Measurements from ENCODE around the gene MYOM1.

The MYOM1 gene

GRCh38 chr18:3147935-3148554 is 71.7 kb downstream of the MYOM1 start:
- DNase-seq = no peak

DNA sequence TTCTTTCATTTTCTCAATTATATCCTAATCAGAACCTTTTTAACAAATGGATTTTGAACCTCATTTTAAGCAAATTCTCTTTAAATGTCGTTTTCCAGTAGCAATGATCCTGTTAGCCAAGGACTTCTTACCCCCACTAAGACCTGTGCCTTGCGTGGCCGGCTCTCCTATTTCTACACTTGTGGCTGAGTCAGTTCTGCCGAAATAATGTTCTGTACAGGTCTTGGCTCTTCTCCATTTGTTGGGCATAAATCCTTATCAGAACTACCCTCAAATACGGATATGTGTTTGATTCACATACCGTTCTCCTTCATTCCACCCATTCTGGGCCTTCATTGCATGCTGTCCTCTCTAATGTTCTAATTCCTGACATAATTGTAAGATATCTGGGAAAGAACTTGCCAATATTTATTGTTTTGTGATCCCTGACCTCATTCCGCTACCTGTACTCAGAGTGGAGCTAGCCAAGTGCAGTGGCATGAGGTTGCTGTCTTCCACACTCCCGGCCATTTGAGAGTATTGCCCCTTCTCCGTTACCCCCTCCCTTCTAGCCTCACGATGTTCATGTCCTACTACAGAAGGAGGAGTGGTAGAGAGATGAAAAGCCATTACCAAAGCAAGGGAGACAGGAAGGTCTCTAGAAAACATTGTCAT is 78.7 kb downstream of the MYOM1 start:
- DNase-seq = no peak

DNA sequence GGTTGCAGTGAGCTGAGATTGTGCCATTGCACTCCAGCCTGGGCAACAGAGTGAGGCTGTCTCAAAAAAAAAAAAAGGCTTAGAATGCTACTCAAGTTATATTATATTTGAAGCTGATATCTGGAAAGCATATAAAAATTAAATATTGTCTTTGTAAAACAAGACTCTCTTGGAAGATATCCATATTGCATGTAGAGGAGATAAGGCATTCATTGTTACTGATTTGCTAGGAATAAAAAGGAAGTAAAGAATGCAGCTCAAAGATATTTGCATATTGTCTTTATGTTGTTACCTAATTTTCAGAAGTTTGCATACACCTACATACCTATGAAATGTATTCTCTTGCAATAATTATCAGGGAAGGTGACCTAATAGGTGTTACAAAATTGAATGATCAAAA is 79.4 kb downstream of the MYOM1 start:
- DNase-seq = no peak

- no peak for DNase-seq
Measured at GRCh38 chr18:3139406-3139805, 80.4 kb downstream of the MYOM1 start.

- no peak for DNase-seq
Measured at GRCh38 chr18:3138274-3138975, 81.3 kb downstream of the MYOM1 start.

DNA sequence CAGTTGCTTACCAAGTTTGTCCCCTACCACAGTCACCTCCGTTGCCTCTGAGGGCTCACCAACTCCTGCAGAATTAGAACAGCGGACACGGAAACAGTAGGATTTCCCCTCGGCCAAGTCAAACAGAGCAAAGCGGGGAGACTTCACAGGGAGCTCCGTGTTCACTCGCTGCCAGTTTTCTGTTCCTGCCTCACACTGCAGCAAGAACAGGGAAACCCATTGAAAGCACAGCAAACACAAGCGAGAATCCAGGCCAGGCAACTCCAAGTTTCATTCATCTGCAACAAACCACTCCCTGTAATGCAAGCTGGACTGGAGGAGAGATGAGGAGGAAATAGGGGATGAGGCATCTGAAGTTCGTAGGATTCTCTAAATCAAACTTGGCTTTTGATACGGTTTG is 84.2 kb downstream of the MYOM1 start:
- no peak for DNase-seq

GRCh38 chr18:3132700-3133099 is 87.1 kb downstream of the MYOM1 start:
- no peak for DNase-seq

DNA sequence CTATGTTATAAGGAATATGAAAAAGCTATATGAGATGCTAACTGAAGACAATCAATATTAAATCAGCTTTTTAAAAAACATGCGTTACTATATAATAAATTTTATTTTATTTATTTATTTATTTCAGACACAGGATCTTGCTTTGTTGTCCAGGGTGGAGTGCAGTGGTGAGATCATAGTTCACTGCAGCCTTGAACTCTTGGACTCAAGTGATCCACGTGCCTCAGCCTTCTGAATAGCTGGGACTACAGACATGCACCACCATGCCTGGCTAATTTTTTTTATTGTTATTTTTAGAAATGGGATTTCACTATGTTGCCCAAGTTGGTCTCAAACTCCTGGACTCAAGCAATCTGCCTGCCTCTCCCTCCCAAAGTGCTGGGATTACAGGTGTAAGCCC is 89.4 kb downstream of the MYOM1 start:
- DNase-seq = no peak

GRCh38 chr18:3129053-3129864 is 90.5 kb downstream of the MYOM1 start:
- DNase-seq = peak; percentile 72

DNA sequence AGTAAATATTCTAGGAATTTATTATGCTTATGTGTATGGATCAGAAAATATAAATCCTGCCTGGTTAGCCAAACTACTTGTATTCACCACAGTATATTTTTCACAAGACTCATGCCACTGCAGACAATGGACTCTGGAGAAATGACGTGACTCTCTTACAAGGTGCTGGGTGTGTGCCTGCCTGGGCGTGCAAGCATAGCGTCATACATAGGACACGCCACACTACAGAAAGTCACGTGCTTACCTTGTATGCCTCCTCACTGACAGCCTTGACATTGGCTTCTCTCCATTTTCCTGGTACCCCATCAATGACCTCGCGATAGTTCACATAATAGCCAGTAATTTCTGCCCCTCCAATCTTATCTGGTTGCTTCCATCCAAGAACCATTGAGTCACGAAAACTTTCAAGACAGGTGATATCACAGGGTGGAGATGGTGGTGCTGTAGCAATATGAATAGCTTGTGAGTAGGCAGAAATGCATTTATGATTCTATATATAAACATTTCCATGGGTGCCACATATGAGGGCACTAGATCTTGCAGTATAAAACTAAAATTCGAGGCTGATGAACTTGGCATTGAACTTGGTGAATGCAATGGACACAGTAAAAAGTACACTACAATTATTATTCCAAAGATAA is 93.2 kb downstream of the MYOM1 start:
- DNase-seq = no peak

DNA sequence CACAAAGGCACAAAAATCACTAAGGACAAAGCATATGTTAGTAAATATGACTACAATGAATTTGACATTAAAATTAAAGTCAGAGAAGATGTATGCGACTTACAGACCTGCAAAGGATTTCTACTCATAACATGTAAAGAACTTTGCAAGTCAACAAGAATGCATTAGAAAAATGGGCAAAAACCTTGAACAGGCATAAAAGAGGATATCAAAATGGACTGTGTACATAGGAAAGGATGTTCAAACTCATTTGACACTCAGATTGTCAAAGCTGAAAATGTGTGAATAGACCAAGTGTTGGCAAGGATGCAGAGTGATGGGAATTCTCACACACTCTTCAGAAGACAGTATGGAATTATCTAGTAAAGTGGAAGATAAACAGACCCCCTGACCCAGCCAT is 94.9 kb downstream of the MYOM1 start:
- DNase-seq = no peak

GRCh38 chr18:3122851-3123250 is 96.9 kb downstream of the MYOM1 start:
- no peak for DNase-seq

GRCh38 chr18:3121259-3121658 is 98.5 kb downstream of the MYOM1 start:
- no peak for DNase-seq

GRCh38 chr18:3120356-3120755 is 99.4 kb downstream of the MYOM1 start:
- DNase-seq = no peak

- DNase-seq = no peak
Measured at GRCh38 chr18:3119401-3120341, 100.1 kb downstream of the MYOM1 start.

DNA sequence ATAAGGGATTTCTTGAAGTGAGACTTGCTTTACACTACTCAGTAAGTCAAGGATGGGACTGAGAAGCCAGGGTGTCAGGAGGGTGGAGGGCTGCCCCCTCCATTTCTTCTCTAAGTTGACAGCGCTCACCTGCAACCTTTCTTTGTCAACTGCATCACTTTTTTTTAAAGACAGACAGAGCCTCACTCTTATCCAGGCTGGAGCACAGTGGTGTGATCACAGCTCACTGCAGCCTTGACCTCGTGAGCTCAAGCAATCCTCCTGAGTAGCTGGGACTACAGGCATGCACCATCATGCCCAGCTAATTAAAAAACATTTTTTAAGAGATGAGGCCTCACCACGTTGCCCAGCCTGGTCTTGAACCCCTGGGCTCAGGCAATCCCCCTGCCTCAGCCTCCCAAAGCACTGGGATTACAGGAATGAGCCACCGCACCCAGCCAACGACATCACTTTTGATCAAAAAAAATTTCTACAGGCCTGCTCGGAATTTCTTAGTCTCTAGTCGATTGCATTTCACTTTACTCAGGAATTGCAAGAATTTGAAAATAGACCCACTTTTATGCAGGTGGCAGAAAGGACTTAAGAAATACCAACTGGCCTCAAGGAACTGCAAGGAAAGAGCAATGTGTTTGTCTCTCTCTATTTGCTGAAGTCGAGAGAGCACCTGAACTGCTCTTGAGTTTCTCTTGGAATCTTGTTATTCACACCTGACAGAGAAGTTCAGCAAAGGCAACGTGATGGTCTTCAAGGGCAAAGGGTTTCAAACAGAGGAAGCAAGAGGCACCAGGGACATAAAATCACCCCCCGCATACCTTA is 101.4 kb downstream of the MYOM1 start:
- no peak for DNase-seq

- DNase-seq = no peak
Measured at GRCh38 chr18:3117493-3118192, 102.1 kb downstream of the MYOM1 start.

DNA sequence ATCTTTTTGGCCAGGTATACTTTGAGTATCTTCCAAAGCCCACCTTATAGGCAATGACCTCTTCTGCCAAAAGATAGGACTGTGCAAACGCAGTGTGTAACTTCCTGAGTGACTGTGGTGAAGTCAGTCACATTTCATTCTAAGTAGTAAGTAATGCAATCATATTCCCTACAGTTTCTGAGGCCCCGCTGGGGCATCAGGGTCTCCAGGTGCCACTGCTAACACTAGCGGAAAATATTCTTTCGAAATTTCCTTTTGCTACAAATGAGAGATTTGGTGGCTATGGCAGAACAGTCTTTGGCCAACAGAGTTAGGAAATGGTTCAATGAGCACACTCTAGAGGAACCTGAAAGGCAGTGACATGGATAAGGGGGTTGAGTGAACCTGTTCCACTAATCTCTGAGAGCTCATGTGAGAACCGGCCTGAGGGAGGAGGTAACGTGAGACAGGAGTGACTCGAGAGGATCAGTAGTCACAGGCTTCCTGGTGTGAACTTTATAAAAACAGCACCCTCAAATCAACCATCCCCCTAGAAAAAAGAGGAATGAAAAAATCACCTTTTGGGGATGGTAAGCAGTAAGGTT is 104.2 kb downstream of the MYOM1 start:
- no peak for DNase-seq

- no peak for DNase-seq
Measured at GRCh38 chr18:3114451-3114850, 105.3 kb downstream of the MYOM1 start.

- DNase-seq = no peak
Measured at GRCh38 chr18:3114026-3114425, 105.7 kb downstream of the MYOM1 start.
